GM23338 (cell line): ENCODE data around the gene CEACAM3. TPM values are rescaled to one million over a fixed set of nuclear protein-coding genes. Genes with fewer than 3 reads are reported as not detected.

Experiments
- ATAC-seq: fragments of 200-7000 bp; cut with Tn5 transposase; 3 replicates; pipeline ENCODE4 v1.9.1; 2020
- DNase-seq: peaks from one replicate; pipeline ENCODE4 v3.0.0-alpha.2; 2015; ENCODE audit warnings: low spot score
- H2AFZ ChIP-seq: fragments of 200-600 bp; sonication (generic); 2 replicates; pipeline ENCODE4 v1.8.0; 2016; ENCODE audit warnings: antibody characterized with exemption, mild to moderate bottlenecking, moderate library complexity
- H3F3A ChIP-seq: fragments of 200-600 bp; sonication (generic); replicated peaks from 2 replicates; pipeline ENCODE4 v1.8.0; 2017; ENCODE audit warnings: antibody characterized with exemption, mixed run types, low read depth
- H3K27ac ChIP-seq: fragments of 200-600 bp; sonication (generic); 2 replicates; pipeline ENCODE4 v1.6.1; 2016; ENCODE audit warnings: low read depth
- H3K27me3 ChIP-seq: fragments of 200-600 bp; sonication (generic); 2 replicates; pipeline ENCODE4 v1.8.0; 2016; ENCODE audit warnings: mild to moderate bottlenecking, mixed run types, moderate library complexity; ENCODE audit not compliant: insufficient read depth
- H3K36me3 ChIP-seq: fragments of 200-600 bp; sonication (generic); 2 replicates; pipeline ENCODE4 v1.8.0; 2016; ENCODE audit warnings: mild to moderate bottlenecking; ENCODE audit not compliant: insufficient read depth
- H3K4me1 ChIP-seq: fragments of 200-600 bp; sonication (generic); 2 replicates; pipeline ENCODE4 v1.8.0; 2016; ENCODE audit warnings: mild to moderate bottlenecking, moderate library complexity; ENCODE audit not compliant: insufficient read depth
- H3K4me2 ChIP-seq: fragments of 200-600 bp; sonication (generic); 2 replicates; pipeline ENCODE4 v1.7.1; 2017; ENCODE audit warnings: mixed run types
- H3K4me3 ChIP-seq: fragments of 200-600 bp; sonication (generic); 2 replicates; pipeline ENCODE4 v1.6.1; 2016; ENCODE audit warnings: mixed run types
- H3K79me2 ChIP-seq: fragments of 200-600 bp; sonication (generic); replicated peaks from 2 replicates; pipeline ENCODE4 v1.8.0; 2017; ENCODE audit warnings: mild to moderate bottlenecking; ENCODE audit not compliant: insufficient read depth
- H3K9me2 ChIP-seq: fragments of 200-600 bp; sonication (generic); 2 replicates; pipeline ENCODE4 v1.8.0; 2017; ENCODE audit not compliant: insufficient read depth
- H4K20me1 ChIP-seq: fragments of 200-600 bp; sonication (generic); replicated peaks from 2 replicates; pipeline ENCODE4 v1.8.0; 2017; ENCODE audit warnings: mild to moderate bottlenecking; ENCODE audit not compliant: insufficient read depth
- H3K27ac Mint-ChIP-seq: 2 replicates; pipeline ENCODE4 v1.8.0; 2020; ENCODE audit warnings: inconsistent platforms, mild to moderate bottlenecking, moderate library complexity, mixed read lengths
- H3K27me3 Mint-ChIP-seq: 3 replicates; pipeline ENCODE4 v1.8.0; 2022; ENCODE audit warnings: low read depth, mild to moderate bottlenecking, moderate library complexity, mixed read lengths, inconsistent platforms; ENCODE audit not compliant: insufficient read depth, poor library complexity
- H3K36me3 Mint-ChIP-seq: 3 replicates; pipeline ENCODE4 v1.8.0; 2021; ENCODE audit warnings: low read depth, mild to moderate bottlenecking, inconsistent platforms, moderate library complexity, mixed read lengths
- H3K4me1 Mint-ChIP-seq: 3 replicates; pipeline ENCODE4 v1.8.0; 2020; ENCODE audit warnings: mild to moderate bottlenecking, inconsistent platforms, mixed read lengths
- H3K4me3 Mint-ChIP-seq: 3 replicates; pipeline ENCODE4 v1.8.0; 2021; ENCODE audit warnings: moderate library complexity, mild to moderate bottlenecking, inconsistent platforms, mixed read lengths
- H3K9me3 Mint-ChIP-seq: 3 replicates; pipeline ENCODE4 v1.8.0; 2020; ENCODE audit warnings: moderate library complexity, mild to moderate bottlenecking, inconsistent platforms, mixed read lengths
- CREB1 ChIP-seq: fragments of 250-450 bp; sonication (Bioruptor Pico); IDR thresholded peaks from 2 replicates; pipeline ENCODE4 v1.5.0; 2020; ENCODE audit warnings: low read depth, mild to moderate bottlenecking, moderate library complexity
- ETS1 ChIP-seq: IDR thresholded peaks from 2 replicates; pipeline ENCODE4 v1.6.1; 2016; ENCODE audit warnings: antibody characterized with exemption
- EZH2 ChIP-seq: fragments of 200-600 bp; sonication (generic); IDR thresholded peaks from one replicate; pipeline ENCODE4 v1.8.0; 2017; ENCODE audit warnings: antibody characterized with exemption, mild to moderate bottlenecking, low read depth; ENCODE audit not compliant: unreplicated experiment
- EZH2phosphoT487 ChIP-seq: fragments of 200-600 bp; sonication (generic); IDR thresholded peaks from one replicate; pipeline ENCODE4 v1.8.1; 2018; ENCODE audit warnings: antibody characterized with exemption; ENCODE audit not compliant: unreplicated experiment
- JUNB ChIP-seq: IDR thresholded peaks from one replicate; pipeline ENCODE4 v1.6.1; 2016; ENCODE audit warnings: antibody characterized with exemption; ENCODE audit not compliant: unreplicated experiment
- NANOG ChIP-seq: IDR thresholded peaks from 2 replicates; pipeline ENCODE4 v1.6.1; 2016; ENCODE audit warnings: antibody characterized with exemption, borderline replicate concordance
- STAT1 ChIP-seq: IDR thresholded peaks from one replicate; pipeline ENCODE4 v1.6.1; 2016; ENCODE audit warnings: antibody characterized with exemption; ENCODE audit not compliant: unreplicated experiment
- ZNF114 ChIP-seq: fragments of 250-450 bp; sonication (Bioruptor Pico); IDR thresholded peaks from 2 replicates; pipeline ENCODE4 v1.5.0; 2020; ENCODE audit warnings: mild to moderate bottlenecking, moderate library complexity
- ZNF331 ChIP-seq: fragments of 250-450 bp; sonication (Bioruptor Pico); IDR thresholded peaks from 2 replicates; pipeline ENCODE4 v1.5.0; 2020; ENCODE audit warnings: low read depth, mild to moderate bottlenecking, moderate library complexity
- polyA plus RNA-seq: library from polyadenylated mRNA; unstranded; fragments of >200 nt; fragmentation: Nextera tagmentation; extraction: Ambion mirVana; gene quantifications from 2 replicates; pipeline ENCODE4 v1.2.1, GENCODE V29; 2016
- total RNA-seq: library from RNA; depleted of rRNA; stranded (reverse); fragments of >200 nt; shearing (Covaris generic); gene quantifications from 2 replicates; pipeline ENCODE4 v1.2.3, GENCODE V29; 2014
- TF ChIP-seq, protein P1 (sequence below), 2 experiments: fragments of 200-600 bp in 1 of 2; sonication (generic) in 1 of 2; conservative IDR thresholded peaks; 2 replicates each; pipeline versions ENCODE4 v1.5.1 to v1.6.1; 2016 to 2017; ENCODE audit warnings: antibody characterized with exemption in 2 of 2, low read depth in 2 of 2, mild to moderate bottlenecking in 2 of 2, moderate library complexity in 1 of 2
- TF ChIP-seq, protein P2 (sequence below): IDR thresholded peaks from one replicate; pipeline ENCODE4 v1.6.1; 2018; ENCODE audit warnings: antibody characterized with exemption; ENCODE audit not compliant: unreplicated experiment
- TF ChIP-seq, protein P3 (sequence below): fragments of 250-450 bp; sonication (Bioruptor Pico); IDR thresholded peaks from 2 replicates; pipeline ENCODE4 v1.5.0; 2020; ENCODE audit warnings: mild to moderate bottlenecking, moderate library complexity

CEACAM3 gene
- total and polyA plus RNA-seq, 2 experiments from 2014 or later = not detected

DNA sequence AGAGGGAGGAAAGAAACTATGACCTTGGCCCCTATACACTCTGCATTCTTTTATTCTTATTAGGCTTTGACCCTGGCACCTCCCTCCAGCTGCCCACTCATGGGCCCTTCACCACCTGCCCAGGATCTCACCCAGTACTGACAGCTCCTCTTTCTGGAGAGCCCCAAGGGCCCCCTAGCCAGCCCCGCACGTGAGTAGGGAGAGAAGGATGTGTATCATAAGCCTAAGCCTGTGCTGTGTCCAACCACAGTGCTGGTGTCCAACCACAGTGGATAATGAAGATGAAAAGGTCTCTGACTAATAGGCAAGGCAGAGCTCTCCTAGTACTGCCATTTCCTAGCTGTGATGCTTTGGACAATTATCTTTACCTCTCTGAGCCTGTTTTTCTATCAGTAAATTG, 52.7 kb downstream of the CEACAM3 start:
- Histone ChIP-seq H3K36me3 (no peaks in the 10 kb centered on the region), H3K4me3 (no peak overlapping the region), H3K4me2 (no peak overlapping the region), H3K9me2 (no peaks in the 10 kb centered on the region), H2AFZ (no peak overlapping the region), H3K27me3 (no peaks in the 10 kb centered on the region), H3F3A (no peaks in the 10 kb centered on the region), H3K27ac (no peak overlapping the region), H3K79me2 (no peaks in the 10 kb centered on the region), H4K20me1 (no peaks in the 10 kb centered on the region), H3K4me1 (peaks cover 12% of the 10 kb centered on the region; the same call in 1 of the 2 replicates)
- Mint-ChIP-seq H3K4me1 (peaks cover 12% of the 10 kb centered on the region), H3K36me3 (peaks cover 3% of the 10 kb centered on the region; the same call in 2 of the 3 replicates), H3K27me3 (peaks cover 13% of the 10 kb centered on the region), H3K27ac (no peak overlapping the region), H3K4me3 (no peak overlapping the region), H3K9me3 (peaks cover 12% of the 10 kb centered on the region; the same call in 2 of the 3 replicates)
- DNase-seq (no peak), ATAC-seq (no peak)
- TF ChIP-seq ZNF114 (CRISPR knock-in tag) (no peak), ZNF331 (CRISPR knock-in tag) (no peak), CREB1 (no peak), STAT1 (no peak), JUNB (no peak), EZH2phosphoT487 (no peak), EZH2 (no peak), ETS1 (no peak), NANOG (no peak)
- TF ChIP-seq, protein P1, sequence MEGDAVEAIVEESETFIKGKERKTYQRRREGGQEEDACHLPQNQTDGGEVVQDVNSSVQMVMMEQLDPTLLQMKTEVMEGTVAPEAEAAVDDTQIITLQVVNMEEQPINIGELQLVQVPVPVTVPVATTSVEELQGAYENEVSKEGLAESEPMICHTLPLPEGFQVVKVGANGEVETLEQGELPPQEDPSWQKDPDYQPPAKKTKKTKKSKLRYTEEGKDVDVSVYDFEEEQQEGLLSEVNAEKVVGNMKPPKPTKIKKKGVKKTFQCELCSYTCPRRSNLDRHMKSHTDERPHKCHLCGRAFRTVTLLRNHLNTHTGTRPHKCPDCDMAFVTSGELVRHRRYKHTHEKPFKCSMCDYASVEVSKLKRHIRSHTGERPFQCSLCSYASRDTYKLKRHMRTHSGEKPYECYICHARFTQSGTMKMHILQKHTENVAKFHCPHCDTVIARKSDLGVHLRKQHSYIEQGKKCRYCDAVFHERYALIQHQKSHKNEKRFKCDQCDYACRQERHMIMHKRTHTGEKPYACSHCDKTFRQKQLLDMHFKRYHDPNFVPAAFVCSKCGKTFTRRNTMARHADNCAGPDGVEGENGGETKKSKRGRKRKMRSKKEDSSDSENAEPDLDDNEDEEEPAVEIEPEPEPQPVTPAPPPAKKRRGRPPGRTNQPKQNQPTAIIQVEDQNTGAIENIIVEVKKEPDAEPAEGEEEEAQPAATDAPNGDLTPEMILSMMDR (conservative IDR thresholded peaks at IDR 0.05; ENCODE audit: low read depth in 2 of 2) = no peak
- TF ChIP-seq, protein P2, sequence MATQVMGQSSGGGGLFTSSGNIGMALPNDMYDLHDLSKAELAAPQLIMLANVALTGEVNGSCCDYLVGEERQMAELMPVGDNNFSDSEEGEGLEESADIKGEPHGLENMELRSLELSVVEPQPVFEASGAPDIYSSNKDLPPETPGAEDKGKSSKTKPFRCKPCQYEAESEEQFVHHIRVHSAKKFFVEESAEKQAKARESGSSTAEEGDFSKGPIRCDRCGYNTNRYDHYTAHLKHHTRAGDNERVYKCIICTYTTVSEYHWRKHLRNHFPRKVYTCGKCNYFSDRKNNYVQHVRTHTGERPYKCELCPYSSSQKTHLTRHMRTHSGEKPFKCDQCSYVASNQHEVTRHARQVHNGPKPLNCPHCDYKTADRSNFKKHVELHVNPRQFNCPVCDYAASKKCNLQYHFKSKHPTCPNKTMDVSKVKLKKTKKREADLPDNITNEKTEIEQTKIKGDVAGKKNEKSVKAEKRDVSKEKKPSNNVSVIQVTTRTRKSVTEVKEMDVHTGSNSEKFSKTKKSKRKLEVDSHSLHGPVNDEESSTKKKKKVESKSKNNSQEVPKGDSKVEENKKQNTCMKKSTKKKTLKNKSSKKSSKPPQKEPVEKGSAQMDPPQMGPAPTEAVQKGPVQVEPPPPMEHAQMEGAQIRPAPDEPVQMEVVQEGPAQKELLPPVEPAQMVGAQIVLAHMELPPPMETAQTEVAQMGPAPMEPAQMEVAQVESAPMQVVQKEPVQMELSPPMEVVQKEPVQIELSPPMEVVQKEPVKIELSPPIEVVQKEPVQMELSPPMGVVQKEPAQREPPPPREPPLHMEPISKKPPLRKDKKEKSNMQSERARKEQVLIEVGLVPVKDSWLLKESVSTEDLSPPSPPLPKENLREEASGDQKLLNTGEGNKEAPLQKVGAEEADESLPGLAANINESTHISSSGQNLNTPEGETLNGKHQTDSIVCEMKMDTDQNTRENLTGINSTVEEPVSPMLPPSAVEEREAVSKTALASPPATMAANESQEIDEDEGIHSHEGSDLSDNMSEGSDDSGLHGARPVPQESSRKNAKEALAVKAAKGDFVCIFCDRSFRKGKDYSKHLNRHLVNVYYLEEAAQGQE = no peak
- TF ChIP-seq, protein P3, sequence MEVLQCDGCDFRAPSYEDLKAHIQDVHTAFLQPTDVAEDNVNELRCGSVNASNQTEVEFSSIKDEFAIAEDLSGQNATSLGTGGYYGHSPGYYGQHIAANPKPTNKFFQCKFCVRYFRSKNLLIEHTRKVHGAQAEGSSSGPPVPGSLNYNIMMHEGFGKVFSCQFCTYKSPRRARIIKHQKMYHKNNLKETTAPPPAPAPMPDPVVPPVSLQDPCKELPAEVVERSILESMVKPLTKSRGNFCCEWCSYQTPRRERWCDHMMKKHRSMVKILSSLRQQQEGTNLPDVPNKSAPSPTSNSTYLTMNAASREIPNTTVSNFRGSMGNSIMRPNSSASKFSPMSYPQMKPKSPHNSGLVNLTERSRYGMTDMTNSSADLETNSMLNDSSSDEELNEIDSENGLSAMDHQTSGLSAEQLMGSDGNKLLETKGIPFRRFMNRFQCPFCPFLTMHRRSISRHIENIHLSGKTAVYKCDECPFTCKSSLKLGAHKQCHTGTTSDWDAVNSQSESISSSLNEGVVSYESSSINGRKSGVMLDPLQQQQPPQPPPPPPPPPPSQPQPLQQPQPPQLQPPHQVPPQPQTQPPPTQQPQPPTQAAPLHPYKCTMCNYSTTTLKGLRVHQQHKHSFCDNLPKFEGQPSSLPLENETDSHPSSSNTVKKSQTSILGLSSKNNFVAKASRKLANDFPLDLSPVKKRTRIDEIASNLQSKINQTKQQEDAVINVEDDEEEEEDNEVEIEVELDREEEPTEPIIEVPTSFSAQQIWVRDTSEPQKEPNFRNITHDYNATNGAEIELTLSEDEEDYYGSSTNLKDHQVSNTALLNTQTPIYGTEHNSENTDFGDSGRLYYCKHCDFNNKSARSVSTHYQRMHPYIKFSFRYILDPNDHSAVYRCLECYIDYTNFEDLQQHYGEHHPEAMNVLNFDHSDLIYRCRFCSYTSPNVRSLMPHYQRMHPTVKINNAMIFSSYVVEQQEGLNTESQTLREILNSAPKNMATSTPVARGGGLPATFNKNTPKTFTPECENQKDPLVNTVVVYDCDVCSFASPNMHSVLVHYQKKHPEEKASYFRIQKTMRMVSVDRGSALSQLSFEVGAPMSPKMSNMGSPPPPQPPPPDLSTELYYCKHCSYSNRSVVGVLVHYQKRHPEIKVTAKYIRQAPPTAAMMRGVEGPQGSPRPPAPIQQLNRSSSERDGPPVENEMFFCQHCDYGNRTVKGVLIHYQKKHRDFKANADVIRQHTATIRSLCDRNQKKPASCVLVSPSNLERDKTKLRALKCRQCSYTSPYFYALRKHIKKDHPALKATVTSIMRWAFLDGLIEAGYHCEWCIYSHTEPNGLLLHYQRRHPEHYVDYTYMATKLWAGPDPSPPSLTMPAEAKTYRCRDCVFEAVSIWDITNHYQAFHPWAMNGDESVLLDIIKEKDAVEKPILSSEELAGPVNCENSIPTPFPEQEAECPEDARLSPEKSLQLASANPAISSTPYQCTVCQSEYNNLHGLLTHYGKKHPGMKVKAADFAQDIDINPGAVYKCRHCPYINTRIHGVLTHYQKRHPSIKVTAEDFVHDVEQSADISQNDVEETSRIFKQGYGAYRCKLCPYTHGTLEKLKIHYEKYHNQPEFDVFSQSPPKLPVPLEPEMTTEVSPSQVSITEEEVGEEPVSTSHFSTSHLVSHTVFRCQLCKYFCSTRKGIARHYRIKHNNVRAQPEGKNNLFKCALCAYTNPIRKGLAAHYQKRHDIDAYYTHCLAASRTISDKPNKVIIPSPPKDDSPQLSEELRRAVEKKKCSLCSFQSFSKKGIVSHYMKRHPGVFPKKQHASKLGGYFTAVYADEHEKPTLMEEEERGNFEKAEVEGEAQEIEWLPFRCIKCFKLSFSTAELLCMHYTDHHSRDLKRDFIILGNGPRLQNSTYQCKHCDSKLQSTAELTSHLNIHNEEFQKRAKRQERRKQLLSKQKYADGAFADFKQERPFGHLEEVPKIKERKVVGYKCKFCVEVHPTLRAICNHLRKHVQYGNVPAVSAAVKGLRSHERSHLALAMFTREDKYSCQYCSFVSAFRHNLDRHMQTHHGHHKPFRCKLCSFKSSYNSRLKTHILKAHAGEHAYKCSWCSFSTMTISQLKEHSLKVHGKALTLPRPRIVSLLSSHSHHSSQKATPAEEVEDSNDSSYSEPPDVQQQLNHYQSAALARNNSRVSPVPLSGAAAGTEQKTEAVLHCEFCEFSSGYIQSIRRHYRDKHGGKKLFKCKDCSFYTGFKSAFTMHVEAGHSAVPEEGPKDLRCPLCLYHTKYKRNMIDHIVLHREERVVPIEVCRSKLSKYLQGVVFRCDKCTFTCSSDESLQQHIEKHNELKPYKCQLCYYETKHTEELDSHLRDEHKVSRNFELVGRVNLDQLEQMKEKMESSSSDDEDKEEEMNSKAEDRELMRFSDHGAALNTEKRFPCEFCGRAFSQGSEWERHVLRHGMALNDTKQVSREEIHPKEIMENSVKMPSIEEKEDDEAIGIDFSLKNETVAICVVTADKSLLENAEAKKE (CRISPR knock-in tag) = no peak
